Measurements from ENCODE around the gene EHD2. TPM values are rescaled to one million over a fixed set of nuclear protein-coding genes. Genes with fewer than 3 reads are reported as not detected.

The EHD2 gene
- total and polyA plus RNA-seq, 2 donors (not counting 1 experiment from before 2014, with no cell fraction given): 97.0 to 192 TPM

GRCh38 chr19:47691782-47692181, 21.4 kb upstream of the EHD2 start:
- Histone ChIP-seq H3K36me3 (ENCODE audit: control insufficient read depth, insufficient read depth, low read length) (peaks cover 5% of the 10 kb centered on the region), H3K4me3 (replicated peaks in 1 of 4; ENCODE audit: control extremely low read depth in 1 of 4, insufficient read depth in 1 of 4, low read depth in 3 of 4, low read length in 4 of 4) (no peak overlapping the region), H3K9ac (ENCODE audit: insufficient read depth, low read length) (no peak overlapping the region), H2AFZ (ENCODE audit: low read length) (no peak overlapping the region), H3K79me2 (ENCODE audit: control insufficient read depth, insufficient read depth, low read length) (no peaks in the 10 kb centered on the region), H3K4me1 (ENCODE audit: control insufficient read depth, extremely low read depth, insufficient read depth, low read length) (no peaks in the 10 kb centered on the region), H3K4me2 (ENCODE audit: extremely low read depth, insufficient read depth, low read length) (no peak overlapping the region), H4K20me1 (ENCODE audit: control insufficient read depth, extremely low read depth, insufficient read depth, low read length) (no peaks in the 10 kb centered on the region), H3K27me3 (ENCODE audit: control insufficient read depth, insufficient read depth, low read length) (no peaks in the 10 kb centered on the region), H3K27ac (ENCODE audit: insufficient read depth, low read length) (no peak overlapping the region), H3K9me3 (ENCODE audit: control insufficient read depth, insufficient read depth, low read depth, low read length) (no peaks in the 10 kb centered on the region)
- no peak for DNase-seq (ENCODE audit: low read depth in 2 of 2)
- TF ChIP-seq CTCF (conservative IDR thresholded peaks at IDR 0.05 in 1 of 2, IDR thresholded peaks at IDR 0.05 in 1 of 2; ENCODE audit: low read depth in 1 of 2, low read length in 2 of 2) (no peak), EZH2 (IDR thresholded peaks at IDR 0.05; ENCODE audit: low read length, missing control alignments) (no peak)

GRCh38 chr19:47693489-47693888, 19.7 kb upstream of the EHD2 start:
- Histone ChIP-seq H3K9me3 (ENCODE audit: control insufficient read depth, insufficient read depth, low read depth, low read length) (no peaks in the 10 kb centered on the region), H4K20me1 (ENCODE audit: control insufficient read depth, extremely low read depth, insufficient read depth, low read length) (no peaks in the 10 kb centered on the region), H3K4me3 (replicated peaks in 1 of 4; ENCODE audit: control extremely low read depth in 1 of 4, insufficient read depth in 1 of 4, low read depth in 3 of 4, low read length in 4 of 4) (no peak overlapping the region), H3K27ac (ENCODE audit: insufficient read depth, low read length) (no peak overlapping the region), H3K4me2 (ENCODE audit: extremely low read depth, insufficient read depth, low read length) (no peak overlapping the region), H3K9ac (ENCODE audit: insufficient read depth, low read length) (no peak overlapping the region), H3K36me3 (ENCODE audit: control insufficient read depth, insufficient read depth, low read length) (peaks cover 6% of the 10 kb centered on the region), H2AFZ (ENCODE audit: low read length) (no peak overlapping the region), H3K27me3 (ENCODE audit: control insufficient read depth, insufficient read depth, low read length) (no peaks in the 10 kb centered on the region), H3K4me1 (ENCODE audit: control insufficient read depth, extremely low read depth, insufficient read depth, low read length) (no peaks in the 10 kb centered on the region), H3K79me2 (ENCODE audit: control insufficient read depth, insufficient read depth, low read length) (no peaks in the 10 kb centered on the region)
- TF ChIP-seq CTCF (conservative IDR thresholded peaks at IDR 0.05 in 1 of 2, IDR thresholded peaks at IDR 0.05 in 1 of 2; ENCODE audit: low read depth in 1 of 2, low read length in 2 of 2): no peak
- TF ChIP-seq EZH2 (IDR thresholded peaks at IDR 0.05; ENCODE audit: low read length, missing control alignments): no peak
- DNase-seq (ENCODE audit: low read depth in 2 of 2): no peak

GRCh38 chr19:47693903-47694302, 19.3 kb upstream of the EHD2 start:
- Histone ChIP-seq H3K4me1 (ENCODE audit: control insufficient read depth, extremely low read depth, insufficient read depth, low read length) (no peaks in the 10 kb centered on the region), H3K9ac (ENCODE audit: insufficient read depth, low read length) (no peak overlapping the region), H3K9me3 (ENCODE audit: control insufficient read depth, insufficient read depth, low read depth, low read length) (no peaks in the 10 kb centered on the region), H2AFZ (ENCODE audit: low read length) (no peak overlapping the region), H4K20me1 (ENCODE audit: control insufficient read depth, extremely low read depth, insufficient read depth, low read length) (no peaks in the 10 kb centered on the region), H3K27ac (ENCODE audit: insufficient read depth, low read length) (no peak overlapping the region), H3K4me2 (ENCODE audit: extremely low read depth, insufficient read depth, low read length) (no peak overlapping the region), H3K36me3 (ENCODE audit: control insufficient read depth, insufficient read depth, low read length) (peaks cover 11% of the 10 kb centered on the region), H3K79me2 (ENCODE audit: control insufficient read depth, insufficient read depth, low read length) (no peaks in the 10 kb centered on the region), H3K4me3 (replicated peaks in 1 of 4; ENCODE audit: control extremely low read depth in 1 of 4, insufficient read depth in 1 of 4, low read depth in 3 of 4, low read length in 4 of 4) (no peak overlapping the region), H3K27me3 (ENCODE audit: control insufficient read depth, insufficient read depth, low read length) (no peaks in the 10 kb centered on the region)
- no peak for DNase-seq (ENCODE audit: low read depth in 2 of 2)
- TF ChIP-seq EZH2 (IDR thresholded peaks at IDR 0.05; ENCODE audit: low read length, missing control alignments) (no peak), CTCF (conservative IDR thresholded peaks at IDR 0.05 in 1 of 2, IDR thresholded peaks at IDR 0.05 in 1 of 2; ENCODE audit: low read depth in 1 of 2, low read length in 2 of 2) (no peak)
